Endodermal cell (in vitro differentiated cells): ENCODE results near the gene IQGAP2. TPM values are rescaled to one million over a fixed set of nuclear protein-coding genes. Genes with fewer than 3 reads are reported as not detected.
A peak's percentile ranks its signal among the peaks of the same experiment; 100 is the strongest.

Source experiments
- DNase-seq: peaks from one replicate; pipeline ENCODE4 v3.0.0-alpha.2; 2017
- H3K27ac ChIP-seq: 2 replicates; pipeline ENCODE4 v1.5.1; 2013; ENCODE audit warnings: mild to moderate bottlenecking, low read depth, low read length, moderate library complexity
- H3K27me3 ChIP-seq: 2 replicates; pipeline ENCODE4 v1.6.1; 2013; ENCODE audit warnings: mild to moderate bottlenecking, low read length, moderate library complexity; ENCODE audit not compliant: insufficient read depth, control insufficient read depth, poor library complexity, severe bottlenecking
- H3K36me3 ChIP-seq: 2 replicates; pipeline ENCODE4 v1.7.0; 2013; ENCODE audit warnings: mild to moderate bottlenecking, low read length, moderate library complexity; ENCODE audit not compliant: control insufficient read depth, insufficient read depth
- H3K4me1 ChIP-seq: one replicate; pipeline ENCODE4 v1.7.0; 2013; ENCODE audit warnings: low read length; ENCODE audit not compliant: control insufficient read depth, insufficient read depth
- H3K4me3 ChIP-seq: 2 replicates; pipeline ENCODE4 v1.5.1; 2013; ENCODE audit warnings: mild to moderate bottlenecking, low read length, moderate library complexity
- H3K9ac ChIP-seq: 2 replicates; pipeline ENCODE4 v1.6.1; 2013; ENCODE audit warnings: mild to moderate bottlenecking, low read length, moderate library complexity; ENCODE audit not compliant: poor library complexity, severe bottlenecking; ENCODE audit errors: extremely low read depth
- H3K9me3 ChIP-seq: 2 replicates; pipeline ENCODE4 v1.6.1; 2013; ENCODE audit warnings: mild to moderate bottlenecking, low read length, moderate library complexity; ENCODE audit not compliant: control insufficient read depth
- H3K27ac Mint-ChIP-seq: 2 replicates; pipeline ENCODE4 v1.8.0; 2020; ENCODE audit warnings: mixed read lengths
- H3K27me3 Mint-ChIP-seq: 2 replicates; pipeline ENCODE4 v1.8.0; 2021; ENCODE audit warnings: mild to moderate bottlenecking, mixed read lengths; ENCODE audit not compliant: insufficient read depth
- H3K36me3 Mint-ChIP-seq: 2 replicates; pipeline ENCODE4 v1.8.0; 2020; ENCODE audit warnings: low read depth, mixed read lengths
- H3K4me1 Mint-ChIP-seq: 2 replicates; pipeline ENCODE4 v1.8.0; 2020; ENCODE audit warnings: mixed read lengths
- H3K4me3 Mint-ChIP-seq: 2 replicates; pipeline ENCODE4 v1.8.0; 2020; ENCODE audit warnings: mild to moderate bottlenecking, moderate library complexity, mixed read lengths
- H3K9me3 Mint-ChIP-seq: 2 replicates; pipeline ENCODE4 v1.8.0; 2020; ENCODE audit warnings: mild to moderate bottlenecking, mixed read lengths
- CTCF ChIP-seq: fragments of 200-600 bp; sonication (generic); conservative IDR thresholded peaks from 2 replicates; pipeline ENCODE4 v1.5.0; 2021; ENCODE audit warnings: antibody characterized with exemption, mild to moderate bottlenecking
- WGBS, 2 experiments: methylation state at CpG; one replicate each; pipeline versions ENCODE4 v1.1.5 to v1.1.7; 2013; ENCODE audit warnings: missing lambda C conversion rate in 2 of 2, mixed read lengths in 1 of 2; ENCODE audit not compliant: insufficient coverage in 1 of 2, insufficient read length in 1 of 2; 5-methylcytosine and 5-hydroxymethylcytosine counted together
- total RNA-seq, 2 donors: library from RNA; stranded (reverse); fragmentation: NEBNext Ultra II Directional in 1 of 2; extraction: Animal tissue kit (Norgen Biotek cat#: 25700) in 1 of 2; gene quantifications; 2 replicates in 1 of 2; 3 replicates in 1 of 2; pipeline ENCODE4 v1.2.1, GENCODE V29; 2021

The IQGAP2 gene
- total RNA-seq, 2 donors from 2014 or later = 8.3 to 19.4 TPM

- H3K27me3 Mint-ChIP-seq = peaks cover 16% of the 10 kb centered on the region
- Histone ChIP-seq H3K27me3 (no peaks in the 10 kb centered on the region), H3K9me3 (no peaks in the 10 kb centered on the region), H3K27ac (no peak overlapping the region), H3K36me3 (no peaks in the 10 kb centered on the region), H3K4me1 (no peaks in the 10 kb centered on the region), H3K4me3 (no peak overlapping the region), H3K9ac (no peak overlapping the region)
- 93 to 100% methylated on average over 1 to 2 of the region's 2 CpGs for WGBS, 2 experiments
- no peaks in the 10 kb centered on the region for H3K9me3 Mint-ChIP-seq
- H3K4me1 Mint-ChIP-seq = peaks cover 15% of the 10 kb centered on the region
- H3K27ac Mint-ChIP-seq = no peak overlapping the region
- H3K36me3 Mint-ChIP-seq = no peaks in the 10 kb centered on the region
- H3K4me3 Mint-ChIP-seq = no peak overlapping the region
- TF ChIP-seq CTCF = no peak
- peak; percentile 7 for DNase-seq
These were observed 5.9 kb upstream of the IQGAP2 start for GRCh38 chr5:76397200-76397599.

- 96 to 100% methylated on average over 1 to 2 of the region's 2 CpGs for WGBS, 2 experiments
- Histone ChIP-seq H3K4me3 (no peak overlapping the region), H3K4me1 (no peaks in the 10 kb centered on the region), H3K36me3 (no peaks in the 10 kb centered on the region), H3K9me3 (no peaks in the 10 kb centered on the region), H3K9ac (no peak overlapping the region), H3K27me3 (peaks cover 7% of the 10 kb centered on the region), H3K27ac (no peak overlapping the region)
- Mint-ChIP-seq H3K27ac (no peak overlapping the region), H3K4me1 (peaks cover 5% of the 10 kb centered on the region), H3K9me3 (no peaks in the 10 kb centered on the region), H3K4me3 (no peak overlapping the region), H3K27me3 (peaks cover 23% of the 10 kb centered on the region), H3K36me3 (no peaks in the 10 kb centered on the region)
- no peak for TF ChIP-seq CTCF
- no peak for DNase-seq
These were observed 3.8 kb upstream of the IQGAP2 start for GRCh38 chr5:76399268-76399667.

- Mint-ChIP-seq H3K4me3 (no peak overlapping the region), H3K27me3 (peaks cover 34% of the 10 kb centered on the region), H3K27ac (no peak overlapping the region), H3K36me3 (no peaks in the 10 kb centered on the region), H3K4me1 (peaks cover 5% of the 10 kb centered on the region), H3K9me3 (no peaks in the 10 kb centered on the region)
- Histone ChIP-seq H3K4me1 (no peaks in the 10 kb centered on the region), H3K36me3 (no peaks in the 10 kb centered on the region), H3K27ac (no peak overlapping the region), H3K9ac (no peak overlapping the region), H3K9me3 (no peaks in the 10 kb centered on the region), H3K27me3 (peaks cover 18% of the 10 kb centered on the region), H3K4me3 (no peak overlapping the region)
- no peak for DNase-seq
- no peak for TF ChIP-seq CTCF
- WGBS, 2 experiments = 68 to 100% methylated on average over 2 to 4 of the region's 5 CpGs
These were observed 2.6 kb upstream of the IQGAP2 start for GRCh38 chr5:76400466-76400865.
